Thyroid gland (tissue), 4 donors: ENCODE measurements around the gene GLI2.

Experiments used
- POLR2A ChIP-seq, 2 donors: fragments of 450-650 bp; IDR thresholded peaks; one replicate each; pipeline ENCODE4 v1.6.1; 2017; ENCODE audit warnings: antibody characterized with exemption in 2 of 2, mild to moderate bottlenecking in 2 of 2, moderate library complexity in 1 of 2
- TF ChIP-seq, protein P1 (sequence below), 6 experiments: fragments of 200-600 bp in 3 of 6; fragments of 450-650 bp in 3 of 6; sonication (generic) in 3 of 6; IDR thresholded peaks; one replicate each; pipeline ENCODE4 v1.5.1; 2016 to 2019; ENCODE audit warnings: antibody characterized with exemption in 6 of 6, mild to moderate bottlenecking in 2 of 6, inconsistent platforms in 1 of 6, moderate library complexity in 1 of 6

DNA sequence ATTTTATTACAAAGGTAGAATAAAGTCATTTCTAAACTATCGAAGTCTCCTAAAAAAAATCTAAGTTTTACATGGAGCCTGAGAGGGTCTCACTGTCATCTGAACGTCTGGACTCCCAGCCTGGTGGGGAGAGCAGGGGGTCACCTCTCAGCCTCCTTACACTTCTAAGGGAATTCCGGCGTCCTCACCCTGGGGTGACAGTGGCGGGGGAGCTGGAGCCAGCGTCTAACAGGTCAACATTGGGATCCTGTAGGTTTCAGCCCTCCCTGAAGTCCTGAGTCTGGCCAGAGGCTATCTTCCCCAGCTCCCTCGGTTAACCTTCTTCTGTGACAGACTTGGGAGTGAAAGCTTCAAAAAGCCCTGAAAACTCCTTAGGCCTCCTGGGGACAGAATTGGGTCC, 34.6 kb upstream of the GLI2 start:
- TF ChIP-seq, protein P1, sequence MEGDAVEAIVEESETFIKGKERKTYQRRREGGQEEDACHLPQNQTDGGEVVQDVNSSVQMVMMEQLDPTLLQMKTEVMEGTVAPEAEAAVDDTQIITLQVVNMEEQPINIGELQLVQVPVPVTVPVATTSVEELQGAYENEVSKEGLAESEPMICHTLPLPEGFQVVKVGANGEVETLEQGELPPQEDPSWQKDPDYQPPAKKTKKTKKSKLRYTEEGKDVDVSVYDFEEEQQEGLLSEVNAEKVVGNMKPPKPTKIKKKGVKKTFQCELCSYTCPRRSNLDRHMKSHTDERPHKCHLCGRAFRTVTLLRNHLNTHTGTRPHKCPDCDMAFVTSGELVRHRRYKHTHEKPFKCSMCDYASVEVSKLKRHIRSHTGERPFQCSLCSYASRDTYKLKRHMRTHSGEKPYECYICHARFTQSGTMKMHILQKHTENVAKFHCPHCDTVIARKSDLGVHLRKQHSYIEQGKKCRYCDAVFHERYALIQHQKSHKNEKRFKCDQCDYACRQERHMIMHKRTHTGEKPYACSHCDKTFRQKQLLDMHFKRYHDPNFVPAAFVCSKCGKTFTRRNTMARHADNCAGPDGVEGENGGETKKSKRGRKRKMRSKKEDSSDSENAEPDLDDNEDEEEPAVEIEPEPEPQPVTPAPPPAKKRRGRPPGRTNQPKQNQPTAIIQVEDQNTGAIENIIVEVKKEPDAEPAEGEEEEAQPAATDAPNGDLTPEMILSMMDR (IDR thresholded peaks at IDR 0.05) = no peak
- no peak for TF ChIP-seq POLR2A (IDR thresholded peaks at IDR 0.05)
